Measurements from ENCODE around the gene SMOC2.

DNA sequence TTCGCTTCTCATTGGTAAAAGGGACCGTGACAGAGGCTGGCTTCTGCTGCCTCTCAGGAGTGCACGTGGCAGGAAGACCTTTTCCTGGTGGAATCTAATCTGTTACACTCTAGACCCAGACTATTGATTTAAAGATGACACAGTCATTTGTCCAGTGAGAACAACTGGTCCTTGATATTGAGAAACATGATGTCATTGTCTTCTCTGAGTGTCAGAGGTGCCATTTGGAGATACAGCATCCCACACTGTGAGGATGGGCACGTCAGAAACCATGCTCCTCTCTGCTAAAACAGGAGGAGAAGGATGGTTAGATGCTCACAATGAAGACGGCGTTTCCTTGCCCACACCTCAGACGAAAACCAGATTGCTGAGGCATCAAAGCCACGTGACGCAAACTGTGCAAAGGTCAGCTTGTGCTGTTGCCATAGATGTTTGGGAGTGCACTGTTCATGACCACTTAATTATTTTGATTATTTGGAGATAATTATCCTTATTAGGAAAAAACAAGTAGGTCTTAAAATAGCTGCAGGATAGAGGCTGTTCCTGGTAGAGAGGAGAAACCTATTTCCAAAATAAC is 169.0 kb downstream of the SMOC2 start:
- TF ChIP-seq, protein P1, sequence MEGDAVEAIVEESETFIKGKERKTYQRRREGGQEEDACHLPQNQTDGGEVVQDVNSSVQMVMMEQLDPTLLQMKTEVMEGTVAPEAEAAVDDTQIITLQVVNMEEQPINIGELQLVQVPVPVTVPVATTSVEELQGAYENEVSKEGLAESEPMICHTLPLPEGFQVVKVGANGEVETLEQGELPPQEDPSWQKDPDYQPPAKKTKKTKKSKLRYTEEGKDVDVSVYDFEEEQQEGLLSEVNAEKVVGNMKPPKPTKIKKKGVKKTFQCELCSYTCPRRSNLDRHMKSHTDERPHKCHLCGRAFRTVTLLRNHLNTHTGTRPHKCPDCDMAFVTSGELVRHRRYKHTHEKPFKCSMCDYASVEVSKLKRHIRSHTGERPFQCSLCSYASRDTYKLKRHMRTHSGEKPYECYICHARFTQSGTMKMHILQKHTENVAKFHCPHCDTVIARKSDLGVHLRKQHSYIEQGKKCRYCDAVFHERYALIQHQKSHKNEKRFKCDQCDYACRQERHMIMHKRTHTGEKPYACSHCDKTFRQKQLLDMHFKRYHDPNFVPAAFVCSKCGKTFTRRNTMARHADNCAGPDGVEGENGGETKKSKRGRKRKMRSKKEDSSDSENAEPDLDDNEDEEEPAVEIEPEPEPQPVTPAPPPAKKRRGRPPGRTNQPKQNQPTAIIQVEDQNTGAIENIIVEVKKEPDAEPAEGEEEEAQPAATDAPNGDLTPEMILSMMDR (CRISPR knock-in tag; IDR thresholded peaks at IDR 0.05): no peak
- TF ChIP-seq ZFP36 (IDR thresholded peaks at IDR 0.05; ENCODE audit: borderline replicate concordance, low read depth, low read length, partially characterized antibody): no peak
- no peak for TF ChIP-seq ZBTB20 (CRISPR knock-in tag; IDR thresholded peaks at IDR 0.05; ENCODE audit: borderline replicate concordance, low read depth)
- TF ChIP-seq, protein P2, sequence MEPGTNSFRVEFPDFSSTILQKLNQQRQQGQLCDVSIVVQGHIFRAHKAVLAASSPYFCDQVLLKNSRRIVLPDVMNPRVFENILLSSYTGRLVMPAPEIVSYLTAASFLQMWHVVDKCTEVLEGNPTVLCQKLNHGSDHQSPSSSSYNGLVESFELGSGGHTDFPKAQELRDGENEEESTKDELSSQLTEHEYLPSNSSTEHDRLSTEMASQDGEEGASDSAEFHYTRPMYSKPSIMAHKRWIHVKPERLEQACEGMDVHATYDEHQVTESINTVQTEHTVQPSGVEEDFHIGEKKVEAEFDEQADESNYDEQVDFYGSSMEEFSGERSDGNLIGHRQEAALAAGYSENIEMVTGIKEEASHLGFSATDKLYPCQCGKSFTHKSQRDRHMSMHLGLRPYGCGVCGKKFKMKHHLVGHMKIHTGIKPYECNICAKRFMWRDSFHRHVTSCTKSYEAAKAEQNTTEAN (CRISPR knock-in tag; conservative IDR thresholded peaks at IDR 0.05): no peak
- TF ChIP-seq HDAC6 (IDR thresholded peaks at IDR 0.05; ENCODE audit: low read depth, low read length): no peak
- TF ChIP-seq, protein P3, sequence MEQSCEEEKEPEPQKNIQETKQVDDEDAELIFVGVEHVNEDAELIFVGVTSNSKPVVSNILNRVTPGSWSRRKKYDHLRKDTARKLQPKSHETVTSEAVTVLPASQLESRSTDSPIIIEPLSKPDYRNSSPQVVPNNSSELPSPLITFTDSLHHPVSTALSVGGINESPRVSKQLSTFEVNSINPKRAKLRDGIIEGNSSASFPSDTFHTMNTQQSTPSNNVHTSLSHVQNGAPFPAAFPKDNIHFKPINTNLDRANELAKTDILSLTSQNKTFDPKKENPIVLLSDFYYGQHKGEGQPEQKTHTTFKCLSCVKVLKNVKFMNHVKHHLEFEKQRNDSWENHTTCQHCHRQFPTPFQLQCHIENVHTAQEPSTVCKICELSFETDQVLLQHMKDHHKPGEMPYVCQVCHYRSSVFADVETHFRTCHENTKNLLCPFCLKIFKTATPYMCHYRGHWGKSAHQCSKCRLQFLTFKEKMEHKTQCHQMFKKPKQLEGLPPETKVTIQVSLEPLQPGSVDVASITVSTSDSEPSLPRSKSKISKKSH (CRISPR knock-in tag; IDR thresholded peaks at IDR 0.05; ENCODE audit: borderline replicate concordance): no peak
- TF ChIP-seq ZNF747 (CRISPR knock-in tag; IDR thresholded peaks at IDR 0.05; ENCODE audit: borderline replicate concordance): no peak

All from HepG2 (cell line).